SH-SY5Y (cell line): ENCODE data around the gene AKAP12.

Experiments
- GATA2 ChIP-seq: IDR thresholded peaks from 2 replicates; pipeline ENCODE4 v1.6.1; 2011; ENCODE audit warnings: mild to moderate bottlenecking, low read depth, low read length
- GATA3 ChIP-seq: IDR thresholded peaks from 2 replicates; pipeline ENCODE4 v1.6.1; 2011; ENCODE audit warnings: low read depth, mild to moderate bottlenecking, low read length, moderate library complexity

GRCh38 chr6:151230277-151230577, 9.5 kb upstream of the AKAP12 start:
- TF ChIP-seq GATA3 = no peak
- no peak for TF ChIP-seq GATA2
